ENCODE measurements around the gene WNT7B.

Gene WNT7B

DNA sequence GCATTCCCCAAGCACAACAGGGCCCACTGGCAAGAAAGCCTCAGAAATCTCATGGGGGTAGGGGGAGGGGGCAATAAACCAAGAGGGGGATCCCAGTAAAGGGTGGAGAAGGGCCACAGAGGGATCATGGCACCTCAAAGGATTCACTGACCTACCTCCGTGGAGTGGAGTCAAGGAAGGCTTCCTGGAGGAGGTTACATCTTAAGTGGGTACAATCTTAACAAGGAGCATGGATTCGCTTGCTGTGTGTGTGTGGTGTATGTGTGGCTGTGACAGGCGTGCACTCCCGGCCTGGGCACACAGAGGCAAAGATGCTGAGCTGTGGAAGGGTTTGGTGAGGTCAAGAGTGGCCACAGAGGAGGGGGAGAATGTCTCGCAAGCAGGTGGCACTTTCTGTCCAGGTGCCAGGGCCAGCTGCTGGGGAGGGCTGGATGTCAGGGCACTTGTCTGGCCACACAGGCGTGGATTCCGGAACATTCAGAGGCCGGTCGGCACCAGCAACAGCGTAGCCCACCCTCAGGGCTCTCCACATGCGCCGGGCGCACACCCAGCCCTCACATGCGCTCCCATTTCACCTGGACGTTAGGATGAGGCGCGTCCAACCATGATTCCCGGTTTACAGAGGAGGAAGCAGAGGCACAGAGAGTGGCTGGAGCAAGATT lies 43.3 kb downstream of the WNT7B start:
- no peak for DNase-seq

DNA sequence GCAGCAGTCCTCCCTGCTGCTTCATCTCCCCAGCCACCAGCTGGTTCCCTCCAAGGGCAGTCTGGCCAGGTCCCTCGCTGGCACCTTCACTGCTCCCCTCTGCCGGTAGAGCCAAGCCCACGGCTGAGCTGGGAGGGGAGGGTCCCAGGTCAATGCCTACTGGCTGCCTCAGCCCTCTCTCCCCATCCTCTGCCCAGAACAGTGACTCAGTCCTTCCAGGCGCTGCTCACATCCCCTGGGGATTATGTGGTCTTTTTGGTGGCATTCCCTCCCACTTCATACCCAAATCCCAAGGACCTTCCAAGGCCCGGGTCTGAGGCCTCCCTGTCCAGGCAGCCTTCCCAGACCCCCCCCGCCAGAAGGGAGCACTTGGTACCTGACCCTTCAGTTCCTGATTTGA lies 44.9 kb downstream of the WNT7B start:
- DNase-seq, result no peak

DNA sequence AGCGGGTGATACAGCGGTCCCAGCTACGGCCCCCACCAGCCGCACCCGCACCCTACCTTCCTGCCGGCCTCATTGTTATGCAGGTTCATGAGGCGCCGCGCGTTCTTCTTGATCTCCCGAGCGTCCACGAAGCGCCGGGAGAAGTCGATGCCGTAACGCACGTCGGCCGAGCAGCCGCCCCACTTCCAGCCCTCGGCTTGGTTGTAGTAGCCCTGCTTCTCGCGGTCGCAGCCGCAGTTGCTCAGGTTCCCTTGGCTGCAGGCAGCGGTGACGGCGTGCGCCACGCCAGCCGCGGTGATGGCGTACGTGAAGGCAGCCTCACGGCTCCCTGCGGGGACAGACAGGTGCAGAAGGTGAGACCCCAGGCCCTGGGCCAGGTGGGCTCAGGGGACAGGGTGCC lies 45.9 kb downstream of the WNT7B start:
- no peak for DNase-seq

DNA sequence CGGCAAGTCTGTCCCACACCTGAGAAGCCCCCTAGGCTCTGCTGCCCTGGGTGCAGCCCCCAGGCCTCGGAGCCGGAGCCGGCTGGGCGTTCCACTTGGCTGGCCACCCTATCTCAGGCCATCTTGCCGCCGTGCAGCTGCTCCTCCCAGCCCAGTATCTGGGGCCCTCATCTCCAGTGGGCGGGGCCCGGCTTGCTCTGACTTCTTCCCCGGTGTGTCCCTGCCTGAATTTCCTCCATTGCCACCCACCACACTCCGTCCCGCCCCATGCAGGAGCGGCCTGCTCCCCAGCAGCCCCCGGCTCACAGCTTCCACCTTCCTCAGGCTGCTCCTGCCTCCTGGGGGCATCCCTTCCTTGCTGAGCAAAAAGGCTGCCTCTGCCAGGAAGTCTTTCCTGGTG lies 46.6 kb downstream of the WNT7B start:
- no peak for DNase-seq

DNA sequence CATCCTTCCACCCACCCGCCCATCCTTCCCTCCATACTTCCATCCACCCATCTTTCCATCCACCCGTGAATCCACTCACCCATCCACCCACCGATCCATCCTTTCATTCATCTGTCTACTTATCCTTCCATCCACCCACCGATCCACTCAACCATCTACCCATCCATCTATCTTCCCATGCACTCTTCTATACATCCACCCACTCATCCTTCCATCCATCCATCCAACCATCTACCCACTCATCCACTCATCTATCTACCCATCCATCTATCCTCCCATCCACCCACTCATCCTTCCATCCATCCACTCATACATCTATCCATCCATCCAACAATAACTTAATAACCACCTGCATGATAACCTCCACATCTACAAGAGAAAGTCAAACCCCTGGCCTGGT lies 47.3 kb downstream of the WNT7B start:
- DNase-seq, result no peak

DNA sequence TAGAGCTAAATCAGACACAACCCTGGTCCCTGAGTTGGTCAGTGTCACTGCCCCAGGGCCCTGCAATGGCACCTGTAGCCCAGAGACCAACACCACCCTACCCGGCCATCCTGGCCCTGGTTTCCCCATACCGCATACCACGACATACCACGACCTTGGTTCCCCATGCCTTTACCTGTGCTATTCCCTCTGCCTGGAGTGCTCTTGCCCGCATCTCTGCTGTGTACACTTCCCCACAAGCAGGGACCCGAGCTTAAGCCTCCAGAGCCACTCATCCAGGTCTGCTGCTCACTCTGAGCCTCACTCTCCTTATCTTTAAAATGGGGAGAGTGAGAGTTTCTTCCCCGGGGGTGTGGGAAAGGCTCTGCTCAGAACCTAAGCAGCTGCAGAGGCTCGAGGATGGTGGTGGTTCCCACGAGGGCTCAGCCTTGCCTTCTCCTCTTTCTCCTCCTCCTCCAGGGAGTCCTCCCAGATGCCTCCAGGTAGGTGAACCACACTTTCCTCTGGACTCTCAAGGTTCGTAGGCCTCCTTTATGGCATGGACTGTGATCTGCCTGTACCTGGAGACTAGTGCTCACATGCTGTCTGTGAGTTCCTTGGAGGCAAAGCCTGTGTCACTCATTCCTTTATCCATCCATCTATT lies 48.1 kb downstream of the WNT7B start:
- no peak for DNase-seq

DNA sequence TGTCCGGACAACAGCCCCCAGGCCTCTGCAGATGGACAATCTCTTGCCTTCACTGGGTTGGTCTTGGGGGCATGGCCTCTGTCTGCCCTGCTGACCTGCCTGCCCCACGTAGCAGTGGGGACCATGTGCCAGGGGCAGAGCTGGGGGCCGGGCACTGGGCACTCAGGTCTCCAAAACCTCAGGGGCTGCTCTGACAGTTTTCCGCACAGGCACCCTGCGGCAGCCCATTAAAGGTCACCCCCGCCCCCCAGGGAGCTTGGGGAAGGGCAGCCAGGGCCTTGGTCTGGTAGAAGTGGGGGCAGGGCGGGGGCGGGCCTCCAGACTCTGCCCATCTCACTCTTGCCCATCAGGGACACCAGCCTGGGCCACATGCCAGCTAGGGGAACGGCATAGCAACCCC lies 49.9 kb downstream of the WNT7B start:
- no peak for DNase-seq

DNA sequence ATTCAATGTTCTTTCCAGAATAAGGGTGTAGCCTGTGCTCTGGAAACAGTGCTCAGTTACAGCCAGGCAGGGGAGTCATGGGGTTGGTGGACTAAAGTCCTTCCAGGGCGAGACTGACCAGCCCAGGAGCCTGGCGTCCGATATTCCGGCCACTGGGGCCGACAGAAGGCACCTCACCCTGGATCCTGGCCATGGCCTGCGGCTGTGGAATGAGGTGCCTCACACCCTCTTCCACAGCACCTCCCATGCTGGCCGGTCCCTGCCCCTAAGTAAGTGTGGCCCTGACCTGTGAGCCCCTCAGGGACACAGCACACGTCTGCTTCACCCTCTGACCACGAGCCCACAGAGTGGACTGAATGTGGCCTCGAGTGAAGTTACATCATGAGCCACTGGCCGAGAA lies 50.5 kb downstream of the WNT7B start:
- no peak for DNase-seq

- DNase-seq, result no peak
Observed at GRCh38 chr22:45925811-45926351, 51.1 kb downstream of the WNT7B start.

- no peak for DNase-seq
Observed at GRCh38 chr22:45923835-45924234, 53.1 kb downstream of the WNT7B start.

GRCh38 chr22:45923212-45923611 lies 53.8 kb downstream of the WNT7B start:
- no peak for DNase-seq

GRCh38 chr22:45922661-45923060 lies 54.3 kb downstream of the WNT7B start:
- DNase-seq, result no peak

DNA sequence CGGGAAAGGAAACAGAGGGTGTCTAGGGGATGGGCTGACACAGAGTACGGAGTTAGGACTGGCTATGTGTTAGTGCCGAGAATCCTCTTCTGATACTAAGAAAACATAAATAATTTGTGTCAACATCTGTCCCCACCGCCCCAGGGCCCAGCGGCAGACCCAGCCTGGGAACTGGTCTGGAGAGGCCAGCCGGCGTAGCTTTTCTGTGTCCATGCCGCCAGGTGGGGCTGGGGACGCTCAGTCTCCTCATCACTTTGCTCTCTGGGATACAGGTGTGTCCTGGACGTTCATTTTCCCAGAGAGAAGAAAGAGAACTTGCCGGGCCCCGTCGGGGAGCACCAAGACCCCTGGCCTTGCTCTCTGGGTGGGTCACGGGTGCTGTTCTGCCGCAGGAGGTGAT lies 54.7 kb downstream of the WNT7B start:
- DNase-seq, result no peak

GRCh38 chr22:45919504-45920286 lies 57.3 kb downstream of the WNT7B start:
- no peak for DNase-seq

DNA sequence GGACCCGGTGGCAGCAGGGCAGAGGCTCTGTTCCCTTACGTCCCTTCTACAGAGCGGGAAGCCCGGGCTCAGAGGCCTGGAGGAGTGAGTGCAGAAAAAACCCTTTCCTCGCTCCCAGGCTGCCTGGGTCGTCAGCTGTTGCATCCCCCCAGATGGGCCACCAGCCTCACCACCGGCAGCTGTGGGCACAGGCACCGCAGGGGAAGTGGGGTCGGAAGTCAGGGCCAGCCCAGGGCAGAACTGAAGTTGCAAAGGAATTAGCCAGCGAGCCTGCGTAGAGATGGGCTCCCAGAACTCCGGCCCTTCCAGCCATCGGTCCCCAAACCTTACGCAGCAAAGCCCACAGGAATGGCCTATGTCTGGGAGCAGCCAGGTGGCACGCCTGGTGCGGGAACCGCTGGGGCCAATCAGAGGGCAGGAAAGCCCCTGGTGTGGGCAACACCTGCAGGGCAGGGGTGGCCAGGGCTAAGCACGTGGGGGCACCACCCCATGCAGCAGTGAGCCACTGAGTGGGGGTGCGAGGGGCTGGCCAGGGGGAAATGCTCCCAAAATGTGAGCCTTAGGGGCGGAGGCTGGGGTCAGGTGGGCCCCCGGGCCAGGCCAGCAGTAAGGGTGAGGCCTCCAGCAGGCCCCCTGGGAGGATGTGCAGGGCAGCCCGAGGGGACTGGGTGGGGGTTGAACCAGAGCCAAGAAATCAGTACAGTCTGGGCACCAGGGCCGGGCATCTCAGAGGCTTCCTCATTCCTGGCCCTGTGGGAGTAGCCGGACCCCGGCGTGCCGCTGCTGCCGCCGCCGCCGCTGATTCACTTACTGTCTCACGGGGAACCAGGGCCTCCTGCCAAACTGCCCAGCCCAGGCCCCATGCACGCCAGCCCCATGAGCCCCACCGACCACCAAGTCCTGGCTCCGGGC lies 58.2 kb downstream of the WNT7B start:
- no peak for DNase-seq

GRCh38 chr22:45917700-45918458 lies 59.1 kb downstream of the WNT7B start:
- DNase-seq, result no peak

DNA sequence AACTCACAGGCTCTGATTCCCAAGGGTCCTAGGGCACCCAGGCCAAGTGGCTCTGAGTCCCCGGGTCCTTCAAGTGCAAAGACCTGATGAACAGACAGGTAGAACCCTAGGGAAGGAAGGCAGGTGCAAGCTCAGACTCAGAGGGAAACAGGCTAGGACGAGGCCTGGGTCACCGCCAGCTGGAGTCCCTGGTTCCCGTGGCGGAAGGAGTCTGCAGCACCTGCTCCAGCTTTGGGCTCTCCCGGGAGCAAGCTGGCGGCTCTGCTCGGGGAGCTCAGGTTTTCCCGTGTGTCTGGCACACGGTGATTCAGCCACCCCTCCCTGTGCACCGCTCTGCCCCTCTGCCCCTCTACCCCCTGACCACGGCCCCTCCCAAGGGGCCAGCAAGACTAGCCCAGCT lies 59.8 kb downstream of the WNT7B start:
- DNase-seq, result no peak

DNA sequence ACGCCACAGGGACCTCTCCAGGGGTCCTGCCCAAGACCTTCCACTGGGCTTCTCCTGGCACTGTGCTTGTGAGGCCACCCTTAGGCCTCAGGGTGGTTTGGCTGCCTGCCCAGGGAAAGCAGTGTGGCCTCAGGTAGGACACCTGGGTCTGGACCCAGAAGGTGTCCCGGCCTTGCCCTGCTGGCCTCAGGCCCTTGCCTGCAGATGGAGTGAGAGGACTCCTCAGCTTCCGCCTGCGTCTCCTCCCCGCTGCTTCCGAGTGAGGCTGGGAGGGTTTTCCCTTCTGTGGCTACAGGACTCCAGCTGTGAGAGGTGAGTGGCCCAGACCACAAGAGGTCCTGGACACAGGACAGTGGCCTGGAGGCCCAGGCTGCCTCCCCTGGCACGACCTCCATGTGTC lies 60.4 kb downstream of the WNT7B start:
- DNase-seq, result no peak

DNA sequence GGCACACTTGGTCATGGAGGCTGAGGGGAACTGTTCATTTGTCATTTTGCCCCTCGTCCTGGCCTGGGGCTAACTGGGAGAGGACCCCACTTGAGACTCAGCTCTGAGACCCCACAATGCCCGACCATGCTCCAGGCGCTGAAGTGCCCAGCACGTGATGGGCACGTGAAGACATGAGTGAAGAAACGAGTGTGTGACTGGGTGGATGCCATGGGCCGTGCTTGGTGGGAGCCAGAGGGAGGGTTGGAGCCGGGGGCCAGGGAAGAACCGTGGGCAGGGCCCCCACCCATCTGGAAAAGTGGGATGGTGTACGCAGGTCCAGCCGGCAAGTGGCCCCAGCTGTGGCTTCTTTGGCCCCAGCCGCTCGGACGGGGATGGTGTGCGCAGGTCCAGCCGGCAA lies 61.1 kb downstream of the WNT7B start:
- DNase-seq, result no peak

DNA sequence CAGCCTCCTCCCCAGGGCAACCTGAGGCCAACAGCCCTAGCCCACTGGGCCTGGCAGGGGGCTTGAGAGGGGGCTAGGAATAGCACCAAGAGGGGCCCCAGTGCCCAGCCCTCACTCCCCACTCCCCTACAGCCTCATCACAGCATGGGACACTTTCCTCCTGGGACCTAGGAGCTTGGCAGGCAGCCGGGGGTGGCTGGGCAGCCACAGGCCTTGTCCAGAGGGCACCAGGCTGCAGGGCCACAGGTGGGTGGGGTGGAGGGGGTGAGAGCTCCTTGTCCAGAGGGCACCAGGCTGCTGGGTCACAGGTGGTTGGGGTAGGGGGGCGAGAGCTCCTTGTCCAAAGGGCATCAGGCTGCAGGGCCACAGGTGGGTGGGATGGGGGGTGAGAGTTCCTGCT lies 61.8 kb downstream of the WNT7B start:
- DNase-seq, result no peak

DNA sequence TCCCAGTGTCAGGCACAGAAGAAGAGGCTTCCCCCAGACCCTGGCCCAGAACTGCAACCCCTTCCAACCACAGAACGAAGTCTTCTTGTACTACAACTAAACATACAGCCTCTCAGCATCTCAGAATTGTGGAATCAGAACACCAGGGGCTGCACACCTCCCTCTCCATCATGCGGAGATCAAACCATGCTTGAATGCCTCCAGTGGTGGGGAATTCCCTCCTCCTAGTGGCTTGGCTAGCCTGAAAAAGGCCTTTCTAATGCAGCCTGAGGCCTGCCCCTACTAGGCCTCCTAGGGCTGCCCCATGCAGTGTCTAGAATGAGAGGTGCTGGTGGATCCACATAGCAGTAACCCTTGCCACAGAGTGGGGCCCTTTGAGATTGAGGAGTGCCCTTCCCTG lies 62.7 kb downstream of the WNT7B start:
- DNase-seq, result no peak
